Cardiac ventricle fibroblast (primary cell): ENCODE data around the gene CASQ2. TPM values are rescaled to one million over a fixed set of nuclear protein-coding genes. Genes with fewer than 3 reads are reported as not detected.

Experiments used
- total RNA-seq: library from RNA; depleted of rRNA; stranded (reverse); fragments of >200 nt; gene quantifications from 2 replicates; pipeline ENCODE4 v1.2.3, GENCODE V29; 2015

The CASQ2 gene
- total RNA-seq = not detected in 2 replicates

GRCh38 chr1:115768549-115768948 lies at the start of gene CASQ2:
Gene CASQ2 (minus strand): TSS chr1:115768714. CDS start chr1:115768541, 173 bp downstream.

Other genes starting within 250 kb of the CASQ2 start
- gene VANGL1, start 126.7 kb downstream of the CASQ2 start, total RNA-seq = 7.1 TPM in 2 replicates
- not detected in 2 replicates for gene NHLH2, start 72.4 kb upstream of the CASQ2 start, total RNA-seq
- gene SLC22A15, start 207.8 kb upstream of the CASQ2 start, total RNA-seq = 0.50 and 1.7 TPM in 2 replicates